Neuronal stem cell (in vitro differentiated cells): ENCODE measurements around the gene PAK2.

Experiments used
- DNase-seq: peaks from one replicate; pipeline ENCODE4 v3.0.0-alpha.2; 2013; ENCODE audit warnings: low spot score
- H2AFZ ChIP-seq: one replicate; pipeline ENCODE4 v1.6.1; 2013; ENCODE audit warnings: mild to moderate bottlenecking, low read length, inconsistent platforms
- H2AK5ac ChIP-seq: 2 replicates; pipeline ENCODE4 v1.6.1; 2013; ENCODE audit warnings: low read depth, mild to moderate bottlenecking, inconsistent platforms, low read length, moderate library complexity, mixed read lengths
- H2BK120ac ChIP-seq: 2 replicates; pipeline ENCODE4 v1.6.1; 2013; ENCODE audit warnings: low read depth, mild to moderate bottlenecking, inconsistent platforms, low read length, moderate library complexity, mixed read lengths
- H2BK12ac ChIP-seq: one replicate; pipeline ENCODE4 v1.6.1; 2013; ENCODE audit warnings: low read length, inconsistent platforms
- H2BK15ac ChIP-seq: 2 replicates; pipeline ENCODE4 v1.6.1; 2013; ENCODE audit warnings: mild to moderate bottlenecking, low read length, inconsistent platforms, mixed read lengths
- H2BK5ac ChIP-seq: one replicate; pipeline ENCODE4 v1.6.1; 2013; ENCODE audit warnings: inconsistent platforms, mild to moderate bottlenecking, low read length, moderate library complexity
- H3K14ac ChIP-seq: one replicate; pipeline ENCODE4 v1.6.1; 2013; ENCODE audit warnings: low read length, inconsistent platforms
- H3K18ac ChIP-seq: 2 replicates; pipeline ENCODE4 v1.6.1; 2013; ENCODE audit warnings: low read length, inconsistent platforms
- H3K23ac ChIP-seq: 2 replicates; pipeline ENCODE4 v1.6.1; 2013; ENCODE audit warnings: low read depth, mild to moderate bottlenecking, mixed read lengths, low read length, inconsistent platforms; ENCODE audit not compliant: poor library complexity
- H3K27ac ChIP-seq: replicated peaks from 3 replicates; pipeline ENCODE4 v1.5.1; 2013; ENCODE audit warnings: low read length, inconsistent platforms
- H3K27me3 ChIP-seq, 3 experiments: 2 replicates each; pipeline ENCODE4 v1.6.1; 2013; ENCODE audit warnings: low read length in 3 of 3, mild to moderate bottlenecking in 2 of 3, inconsistent platforms in 1 of 3, low read depth in 1 of 3, mixed read lengths in 1 of 3, moderate library complexity in 1 of 3; ENCODE audit not compliant: control insufficient read depth in 3 of 3, insufficient read depth in 3 of 3
- H3K36me3 ChIP-seq, 2 donors: replicated peaks in 1 of 2; 2 replicates each; pipeline ENCODE4 v1.6.1; 2013; ENCODE audit warnings: low read length in 2 of 2; ENCODE audit not compliant: control insufficient read depth in 2 of 2, insufficient read depth in 2 of 2
- H3K4ac ChIP-seq: 2 replicates; pipeline ENCODE4 v1.6.1; 2013; ENCODE audit warnings: inconsistent platforms, mild to moderate bottlenecking, low read length, moderate library complexity
- H3K4me1 ChIP-seq, 2 donors: 1 replicate in 1 of 2; 2 replicates in 1 of 2; pipeline ENCODE4 v1.6.1; 2013; ENCODE audit warnings: low read length in 2 of 2, low read depth in 1 of 2; ENCODE audit not compliant: control insufficient read depth in 2 of 2, insufficient read depth in 1 of 2
- H3K4me2 ChIP-seq: one replicate; pipeline ENCODE4 v1.6.1; 2013; ENCODE audit warnings: mild to moderate bottlenecking, low read length, inconsistent platforms; ENCODE audit not compliant: insufficient read depth, poor library complexity, severe bottlenecking
- H3K4me3 ChIP-seq, 2 donors: 2 replicates each; pipeline ENCODE4 v1.5.1; 2013; ENCODE audit warnings: low read length in 2 of 2, mild to moderate bottlenecking in 2 of 2, inconsistent platforms in 1 of 2, moderate library complexity in 1 of 2
- H3K79me1 ChIP-seq: one replicate; pipeline ENCODE4 v1.6.1; 2013; ENCODE audit warnings: low read depth, mild to moderate bottlenecking, inconsistent platforms, low read length, moderate library complexity
- H3K9ac ChIP-seq: one replicate; pipeline ENCODE4 v1.6.1; 2013; ENCODE audit warnings: mild to moderate bottlenecking, low read depth, low read length, inconsistent platforms; ENCODE audit not compliant: poor library complexity
- H3K9me3 ChIP-seq, 2 donors: replicated peaks in 1 of 2; 2 replicates each; pipeline versions ENCODE3 to v1.6.1; 2013; ENCODE audit warnings: low read length in 2 of 2, mild to moderate bottlenecking in 2 of 2, inconsistent platforms in 1 of 2, low read depth in 1 of 2, mixed read lengths in 1 of 2, moderate library complexity in 1 of 2; ENCODE audit not compliant: control insufficient read depth in 2 of 2, insufficient read depth in 1 of 2
- H4K8ac ChIP-seq: one replicate; pipeline ENCODE4 v1.6.1; 2013; ENCODE audit warnings: low read depth, mild to moderate bottlenecking, inconsistent platforms, low read length, moderate library complexity
- H4K91ac ChIP-seq: one replicate; pipeline ENCODE4 v1.6.1; 2013; ENCODE audit warnings: low read length, low read depth, mild to moderate bottlenecking, inconsistent platforms; ENCODE audit not compliant: poor library complexity
- WGBS, 2 donors: extraction: QIAGEN DNeasy Blood & Tissue Kit; methylation state at CpG; one replicate each; pipeline ENCODE4 v1.1.7; 2013; ENCODE audit warnings: missing lambda C conversion rate in 2 of 2, mixed read lengths in 1 of 2; ENCODE audit not compliant: insufficient read length in 2 of 2, insufficient replicate concordance in 1 of 2; ENCODE audit errors: extremely low coverage in 2 of 2; 5-methylcytosine and 5-hydroxymethylcytosine counted together

Gene PAK2

DNA sequence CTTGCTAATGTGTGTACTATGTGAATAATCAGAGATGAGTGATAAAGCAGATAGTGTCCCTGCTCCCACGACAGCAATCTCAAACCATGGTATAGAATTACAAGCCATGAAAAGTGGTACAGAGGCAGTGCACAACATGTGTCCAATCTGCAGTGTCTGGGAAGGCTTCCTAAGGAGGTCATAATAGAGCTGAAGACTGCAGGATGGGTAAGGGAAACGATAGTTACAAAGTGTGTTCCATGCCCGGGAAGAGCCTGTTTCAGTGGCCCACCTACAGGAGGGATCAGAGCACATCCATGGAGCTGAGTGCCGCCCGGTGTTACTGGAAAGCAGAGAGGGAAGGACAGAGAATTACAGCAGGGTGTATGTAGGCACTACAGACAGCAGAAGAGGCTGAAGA is 48.9 kb downstream of the PAK2 start:
- Histone ChIP-seq H3K4me2 (no peak overlapping the region), H2AFZ (no peak overlapping the region), H2BK5ac (no peak overlapping the region), H2BK15ac (no peak overlapping the region), H3K4me1 (peaks cover 4 to 9% of the 10 kb centered on the region in 2 donors), H3K4me3 (no peak overlapping the region), H2BK120ac (no peak overlapping the region), H2AK5ac (no peak overlapping the region), H3K23ac (no peak overlapping the region), H3K18ac (no peak overlapping the region), H3K27me3 (no peaks in the 10 kb centered on the region), H3K4ac (no peak overlapping the region), H4K8ac (no peak overlapping the region), H3K36me3 (peaks cover 8 to 72% of the 10 kb centered on the region in 2 donors), H4K91ac (no peak overlapping the region), H3K14ac (no peak overlapping the region), H3K79me1 (peaks cover 6% of the 10 kb centered on the region), H3K9ac (no peak overlapping the region), H2BK12ac (no peak overlapping the region), H3K27ac (no peak overlapping the region), H3K9me3 (peaks cover 10 to 29% of the 10 kb centered on the region in 2 donors)
- DNase-seq, result no peak
- no CpG with 5 or more reads among the region's 5 CpGs for WGBS, 2 donors

DNA sequence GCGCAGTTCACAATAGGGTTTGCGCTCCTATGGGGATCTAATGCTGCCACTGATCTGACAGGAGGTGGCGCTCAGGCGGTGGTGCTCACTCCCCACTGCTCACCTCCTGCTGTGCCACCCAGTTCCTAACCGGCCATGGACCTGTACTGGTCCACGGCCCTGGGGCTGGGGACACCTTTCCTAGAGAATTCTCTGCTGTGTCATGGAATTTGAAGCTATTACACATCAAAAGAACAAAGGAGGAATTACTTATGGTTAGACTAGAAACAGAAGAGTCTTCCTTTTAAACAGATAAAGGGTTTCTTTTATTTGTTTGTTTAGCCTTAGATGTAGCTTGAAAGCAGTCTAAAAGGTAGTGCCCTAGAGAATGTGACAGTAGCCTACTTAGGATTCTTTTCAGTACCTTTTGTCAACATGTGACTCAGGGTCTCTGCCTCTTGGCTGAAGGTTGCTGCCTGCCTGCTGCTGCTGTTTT is 50.3 kb downstream of the PAK2 start:
- peaks cover 15 to 33% of the 10 kb centered on the region in 2 donors for H3K9me3 ChIP-seq

DNA sequence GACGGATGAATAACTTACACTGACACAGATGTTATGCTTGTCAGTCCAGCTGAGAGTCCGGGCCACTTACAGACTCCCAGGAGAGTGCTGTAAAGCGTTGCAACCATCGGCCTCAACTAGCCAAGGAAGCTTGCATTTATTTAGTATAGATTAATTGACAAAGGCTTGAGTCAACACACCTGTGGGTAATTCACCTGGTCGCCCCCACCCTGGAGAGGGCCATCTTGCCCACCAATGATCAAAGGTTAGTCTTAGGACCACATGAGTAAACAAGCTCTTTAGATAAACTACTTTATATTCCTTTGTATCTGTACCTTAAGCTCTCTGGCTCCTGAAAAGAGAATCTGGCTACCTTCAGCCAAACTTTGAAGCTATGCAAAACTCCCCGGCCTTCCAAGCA is 51.0 kb downstream of the PAK2 start:
- Histone ChIP-seq H3K36me3 (peaks cover 10 to 77% of the 10 kb centered on the region in 2 donors), H3K4ac (no peak overlapping the region), H3K27me3 (no peaks in the 10 kb centered on the region), H3K18ac (no peak overlapping the region), H3K9me3 (peaks cover 15 to 35% of the 10 kb centered on the region in 2 donors), H3K4me1 (peaks cover 4 to 9% of the 10 kb centered on the region in 2 donors), H2AK5ac (no peak overlapping the region), H3K4me2 (no peak overlapping the region), H3K9ac (no peak overlapping the region), H3K79me1 (peaks cover 6% of the 10 kb centered on the region), H2BK120ac (no peak overlapping the region), H3K14ac (no peak overlapping the region), H2AFZ (no peak overlapping the region), H4K91ac (no peak overlapping the region), H2BK12ac (no peak overlapping the region), H3K4me3 (no peak overlapping the region), H3K23ac (no peak overlapping the region), H2BK5ac (no peak overlapping the region), H2BK15ac (no peak overlapping the region), H3K27ac (no peak overlapping the region), H4K8ac (no peak overlapping the region)
- DNase-seq, result no peak
- WGBS, 2 donors, result no CpG with 5 or more reads among the region's 6 CpGs

More for the DNA sequence above, 50.3 kb downstream of the PAK2 start:
- no peaks in the 10 kb centered on the region for H3K27me3 ChIP-seq
- H3K4me1 ChIP-seq, result peaks cover 4 to 9% of the 10 kb centered on the region in 2 donors
- peaks cover 12 to 78% of the 10 kb centered on the region in 2 donors for H3K36me3 ChIP-seq
- no peak overlapping the region for H2BK12ac ChIP-seq
- no peak overlapping the region for H2AK5ac ChIP-seq
- H3K14ac ChIP-seq, result no peak overlapping the region
- no peak overlapping the region for H3K9ac ChIP-seq
- H3K79me1 ChIP-seq, result peaks cover 6% of the 10 kb centered on the region
- no peak overlapping the region for H3K4ac ChIP-seq
- no peak overlapping the region for H4K8ac ChIP-seq
- H3K23ac ChIP-seq, result no peak overlapping the region
- no peak for DNase-seq
- H3K27ac ChIP-seq, result no peak overlapping the region
- no CpG with 5 or more reads among the region's 6 CpGs for WGBS, 2 donors
- H2BK15ac ChIP-seq, result no peak overlapping the region
- peak overlapping the region in 1 of 2 donors; percentile 31 for H3K4me3 ChIP-seq
- H2BK120ac ChIP-seq, result no peak overlapping the region
- no peak overlapping the region for H4K91ac ChIP-seq
- H2BK5ac ChIP-seq, result no peak overlapping the region
- no peak overlapping the region for H3K4me2 ChIP-seq
- no peak overlapping the region for H2AFZ ChIP-seq
- no peak overlapping the region for H3K18ac ChIP-seq

DNA sequence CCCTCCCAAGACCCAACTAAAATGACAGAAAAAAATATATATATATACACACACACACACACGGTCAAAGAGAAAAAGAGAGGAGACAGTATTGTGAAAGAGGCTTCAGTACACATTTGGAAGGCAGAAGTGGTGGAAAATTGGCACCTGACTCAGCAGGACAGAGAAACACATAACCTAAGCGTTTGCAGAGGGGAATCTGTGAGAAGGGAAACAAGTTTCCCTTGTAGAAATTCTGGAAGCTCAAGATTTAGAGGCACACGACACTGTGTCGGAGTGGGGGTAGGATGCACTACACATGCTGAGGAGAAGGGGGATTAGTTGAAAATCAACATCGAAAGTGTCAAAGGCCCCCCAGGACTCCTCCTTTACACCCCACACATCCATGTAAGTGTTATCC is 53.1 kb downstream of the PAK2 start:
- Histone ChIP-seq H2AFZ (no peak overlapping the region), H3K4me2 (no peak overlapping the region), H3K27me3 (no peaks in the 10 kb centered on the region), H3K4me3 (no peak overlapping the region), H2AK5ac (no peak overlapping the region), H4K8ac (no peak overlapping the region), H3K79me1 (peaks cover 10% of the 10 kb centered on the region), H2BK15ac (no peak overlapping the region), H3K23ac (no peak overlapping the region), H3K4ac (no peak overlapping the region), H2BK5ac (no peak overlapping the region), H3K18ac (no peak overlapping the region), H3K9ac (no peak overlapping the region), H3K9me3 (peaks cover 17 to 34% of the 10 kb centered on the region in 2 donors), H2BK120ac (no peak overlapping the region), H2BK12ac (no peak overlapping the region), H3K27ac (no peak overlapping the region), H3K14ac (no peak overlapping the region), H3K4me1 (peaks cover 4 to 6% of the 10 kb centered on the region in 2 donors), H4K91ac (no peak overlapping the region), H3K36me3 (peaks cover 12 to 68% of the 10 kb centered on the region in 2 donors)
- WGBS, 2 donors, result no CpG with 5 or more reads among the region's 5 CpGs
- DNase-seq, result no peak
